Head of caudate nucleus (tissue), 42 donors: ENCODE data around the gene LILRA2.
"Not testable (repeated sequence)": the region's sequence is repeated elsewhere in the genome, so short reads cannot be mapped to it uniquely, and the experiment has no call there.

ENCODE experiments used
- DNase-seq, 42 donors: peaks; one replicate each; pipeline versions ENCODE4 v3.0.0 to v3.0.0-alpha.2; 2020 to 2021; ENCODE audit warnings: mixed read lengths in 7 of 42
- intact Hi-C: fragments of 100-400 bp; cut with DNase I; formaldehyde crosslinking; loops from one replicate; pipeline ENCODE4 v1.15.0; 2022

LILRA2 gene

DNA sequence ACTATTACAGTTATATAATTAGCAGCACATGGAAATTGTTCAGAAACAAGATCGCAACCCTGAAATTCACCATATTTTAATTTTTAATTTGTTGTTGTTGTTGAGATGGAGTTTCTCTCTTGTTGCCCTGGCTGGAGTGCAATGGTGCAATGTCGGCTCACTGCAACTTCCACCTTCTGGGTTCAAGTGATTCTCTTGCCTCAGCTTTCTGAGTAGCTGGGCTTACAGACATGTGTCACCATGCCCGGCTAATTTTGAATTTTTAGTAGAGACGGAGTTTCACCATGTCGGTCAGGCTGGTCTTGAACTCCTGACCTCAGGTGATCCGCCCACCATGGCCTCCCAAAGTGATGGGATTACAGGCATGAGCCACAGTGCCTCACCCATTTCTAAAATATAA, 10.4 kb upstream of the LILRA2 start:
- DNase-seq, intact Hi-C loops: not testable (repeated sequence)

DNA sequence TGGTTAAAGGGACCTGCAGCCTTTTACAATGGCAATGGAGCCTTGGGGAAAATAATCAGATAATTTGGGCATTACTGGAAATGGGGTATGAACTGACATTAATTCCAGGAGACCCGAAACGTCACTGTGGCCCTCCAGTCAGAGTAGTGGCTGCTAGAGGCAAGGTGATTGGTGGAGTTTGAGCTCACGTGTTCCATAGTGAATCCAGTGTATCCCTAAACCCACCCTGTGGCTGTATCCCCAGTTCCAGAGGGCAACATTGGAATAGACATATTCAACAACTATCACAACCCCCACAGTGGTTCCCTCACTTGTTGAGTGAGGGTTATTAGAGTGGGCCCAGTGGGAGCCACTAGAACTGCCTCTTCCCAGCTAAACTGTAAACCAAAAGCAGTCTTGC, 3.3 kb upstream of the LILRA2 start:
- DNase-seq: no peak
- intact Hi-C loops: no loop called here

DNA sequence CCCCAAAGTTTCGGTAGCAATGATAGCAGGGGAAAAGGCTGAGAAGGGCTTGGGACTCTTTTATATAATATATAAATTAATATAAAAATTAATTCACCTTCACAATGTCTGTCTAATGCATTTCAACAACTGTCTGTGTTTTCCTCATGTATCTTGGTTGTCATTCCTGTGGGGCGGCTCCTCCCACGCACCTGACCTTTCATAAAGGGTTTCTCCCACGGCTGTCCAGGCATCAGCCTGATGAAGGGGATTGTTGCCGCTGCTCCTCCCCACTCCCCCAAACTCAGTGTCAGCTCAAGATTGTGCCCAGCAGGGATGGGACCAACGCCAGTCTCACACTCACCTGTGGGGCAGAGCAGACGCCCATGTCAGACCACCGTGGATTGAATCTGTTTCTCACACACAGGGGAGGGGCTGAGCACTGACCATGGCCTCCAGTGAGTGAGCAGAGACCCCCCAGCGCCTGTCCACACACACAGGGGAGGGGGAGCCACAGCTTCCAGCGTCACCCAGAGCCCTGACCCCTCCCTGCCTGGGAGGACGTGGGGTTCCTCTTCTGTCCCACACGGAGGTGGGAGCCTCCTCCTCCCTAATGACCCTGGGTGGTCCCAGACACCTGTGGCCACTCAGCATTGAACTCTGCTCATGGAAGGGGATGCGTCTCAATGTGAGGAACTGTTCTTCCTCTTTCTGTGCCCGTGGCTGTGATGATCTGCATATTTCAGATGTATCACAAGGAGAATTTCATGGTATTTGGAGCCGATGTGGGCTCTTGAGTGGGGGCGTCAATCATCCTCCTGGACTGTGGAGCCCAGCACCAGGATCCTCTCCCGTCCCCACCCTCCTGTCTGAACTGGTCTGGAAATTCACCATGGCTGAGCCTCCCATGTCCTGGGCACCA, 1.6 kb upstream of the LILRA2 start:
- intact Hi-C loops, DNase-seq: not testable (repeated sequence)

DNA sequence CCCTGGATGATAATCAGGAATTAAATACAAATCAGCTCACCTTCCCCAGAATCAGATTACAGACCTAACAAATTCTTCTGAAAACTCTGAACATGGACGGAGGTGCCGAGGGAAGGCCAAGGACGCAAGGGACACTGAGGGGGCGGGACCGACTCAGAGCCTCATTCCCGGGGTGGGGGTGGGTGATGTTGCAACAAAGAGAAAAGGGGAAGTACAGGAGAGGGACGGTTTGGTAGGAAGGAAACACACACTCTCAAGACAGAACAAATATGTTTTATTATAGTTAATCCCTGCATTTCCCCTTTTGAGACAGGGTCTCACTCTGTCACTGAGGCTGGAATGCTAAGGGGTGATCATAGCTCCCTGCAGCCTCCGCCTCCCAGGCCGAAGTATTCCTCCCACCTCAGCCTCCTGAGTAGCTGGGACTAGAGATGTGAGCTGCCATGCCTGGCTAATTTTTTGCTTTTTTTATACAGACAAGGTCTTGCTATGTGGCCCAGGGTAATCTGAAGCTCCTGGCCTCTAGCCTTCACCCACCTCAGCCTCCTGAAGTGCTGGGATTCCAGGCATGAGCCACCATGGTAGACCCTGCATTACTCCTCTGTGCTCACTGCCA, 786 bp upstream of the LILRA2 start:
- intact Hi-C loops: no loop called here
- peak in 4 of 42 donors; percentile 3 to 25 (median 16) for DNase-seq

DNA sequence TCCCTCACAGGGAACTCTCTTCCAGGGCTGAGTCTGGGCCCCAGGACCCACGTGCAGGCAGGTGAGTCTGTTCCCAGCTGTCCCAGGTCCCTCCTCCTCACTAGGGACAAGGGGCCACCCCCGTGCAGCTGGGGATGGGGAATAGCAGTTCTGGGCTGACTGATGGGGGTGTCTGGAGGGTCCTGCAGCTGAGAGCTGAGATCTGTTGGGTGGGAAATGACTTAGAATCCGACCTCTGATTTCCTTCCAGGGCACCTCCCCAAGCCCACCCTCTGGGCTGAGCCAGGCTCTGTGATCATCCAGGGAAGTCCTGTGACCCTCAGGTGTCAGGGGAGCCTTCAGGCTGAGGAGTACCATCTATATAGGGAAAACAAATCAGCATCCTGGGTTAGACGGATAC, 461 bp downstream of the LILRA2 start:
- DNase-seq: no peak
- intact Hi-C loops: no loop called here

DNA sequence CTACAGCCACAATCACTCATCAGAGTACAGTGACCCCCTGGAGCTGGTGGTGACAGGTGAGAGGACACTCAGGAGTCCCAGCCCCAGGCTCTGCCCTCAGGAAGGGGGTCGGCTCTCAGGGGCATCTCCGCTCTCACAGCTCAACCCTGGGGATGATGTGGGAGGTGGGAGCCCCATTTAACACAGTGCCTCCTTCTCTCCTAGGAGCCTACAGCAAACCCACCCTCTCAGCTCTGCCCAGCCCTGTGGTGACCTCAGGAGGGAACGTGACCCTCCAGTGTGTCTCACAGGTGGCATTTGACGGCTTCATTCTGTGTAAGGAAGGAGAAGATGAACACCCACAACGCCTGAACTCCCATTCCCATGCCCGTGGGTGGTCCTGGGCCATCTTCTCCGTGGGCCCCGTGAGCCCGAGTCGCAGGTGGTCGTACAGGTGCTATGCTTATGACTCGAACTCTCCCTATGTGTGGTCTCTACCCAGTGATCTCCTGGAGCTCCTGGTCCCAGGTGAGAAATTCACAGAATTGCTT, 1.0 kb downstream of the LILRA2 start:
- intact Hi-C loops: no loop called here
- DNase-seq: no peak

DNA sequence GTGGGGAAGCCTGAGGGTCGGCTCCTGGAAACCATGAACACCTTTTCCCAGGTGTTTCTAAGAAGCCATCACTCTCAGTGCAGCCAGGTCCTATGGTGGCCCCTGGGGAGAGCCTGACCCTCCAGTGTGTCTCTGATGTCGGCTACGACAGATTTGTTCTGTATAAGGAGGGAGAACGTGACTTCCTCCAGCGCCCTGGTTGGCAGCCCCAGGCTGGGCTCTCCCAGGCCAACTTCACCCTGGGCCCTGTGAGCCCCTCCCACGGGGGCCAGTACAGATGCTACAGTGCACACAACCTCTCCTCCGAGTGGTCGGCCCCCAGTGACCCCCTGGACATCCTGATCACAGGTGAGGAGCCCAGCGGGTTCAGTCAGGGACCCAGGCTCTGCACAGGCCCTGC, 1.6 kb downstream of the LILRA2 start:
- intact Hi-C loops, DNase-seq: not testable (repeated sequence)

DNA sequence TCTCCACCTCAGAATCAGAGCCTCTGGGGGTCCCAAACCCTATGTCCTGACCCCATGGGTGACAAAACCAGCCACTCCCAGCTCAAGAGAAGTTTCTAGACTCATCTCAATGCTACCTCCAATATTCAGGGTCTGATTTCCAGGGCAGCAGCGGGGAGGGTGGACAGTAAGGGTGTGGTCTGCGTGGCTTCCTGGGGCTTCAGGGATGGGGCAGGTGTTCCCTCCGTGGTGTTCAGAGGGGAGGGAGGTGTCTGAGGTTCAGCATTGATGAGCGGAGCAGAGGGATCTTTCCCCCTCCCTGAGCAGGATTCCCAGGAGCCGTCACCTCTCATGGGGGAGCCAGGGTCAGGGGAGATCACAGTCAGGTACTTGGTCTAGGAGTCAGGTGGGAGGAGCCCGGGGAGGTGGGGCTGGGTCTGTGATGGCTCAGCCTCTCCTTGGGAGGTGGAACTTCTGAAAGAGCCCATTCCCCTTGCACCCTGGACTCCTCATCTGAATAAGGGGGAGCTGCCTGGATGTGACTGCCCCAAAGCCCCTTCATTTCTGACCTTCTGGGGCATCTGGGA, 2.9 kb downstream of the LILRA2 start:
- intact Hi-C loops: loop anchor here (2.0 kb wide), 1 partner anchor 280 kb away; no protein-coding TSS in a partner anchor
- no peak for DNase-seq

DNA sequence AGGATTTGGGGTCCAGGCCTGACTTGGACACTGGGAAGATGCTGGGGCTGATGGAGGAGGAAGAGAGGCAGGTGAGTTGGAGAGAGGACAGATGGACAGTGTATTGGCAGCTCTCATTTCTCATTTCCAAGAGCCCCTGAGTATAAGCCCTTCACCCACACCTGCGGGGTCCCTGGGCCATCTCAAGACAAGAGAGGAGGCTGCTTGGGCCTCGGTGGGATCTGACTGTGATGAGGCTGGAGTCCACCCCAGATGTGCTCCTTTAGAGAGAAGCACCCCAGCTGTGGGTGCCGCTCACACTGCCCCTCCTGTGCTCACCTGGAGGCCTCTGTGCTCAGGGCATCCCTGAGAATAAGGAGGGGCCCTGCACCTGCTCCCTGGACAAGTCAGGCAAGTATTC, 3.7 kb downstream of the LILRA2 start:
- intact Hi-C loops: loop anchor here (2.0 kb wide), 1 partner anchor 281 kb away; no protein-coding TSS in a partner anchor
- DNase-seq: no peak

DNA sequence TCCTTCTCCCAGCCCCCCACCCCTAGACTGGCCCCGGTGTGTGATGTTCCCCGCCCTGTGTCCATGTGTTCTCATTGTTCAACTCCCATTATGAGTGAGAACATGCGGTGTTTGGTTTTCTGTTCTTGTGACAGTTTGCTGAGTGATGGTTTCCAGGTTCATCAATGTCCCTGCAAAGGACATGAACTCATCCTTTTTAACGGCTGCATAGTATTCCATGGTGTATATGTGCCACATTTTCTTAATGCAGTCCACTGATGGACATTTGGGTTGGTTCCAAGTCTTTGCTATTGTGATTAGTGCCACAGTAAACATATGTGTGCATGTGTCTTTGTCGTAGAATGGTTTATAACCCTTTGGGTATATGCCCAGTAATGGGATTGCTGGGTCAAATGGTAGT, 4.7 kb downstream of the LILRA2 start:
- intact Hi-C loops, DNase-seq: not testable (repeated sequence)

DNA sequence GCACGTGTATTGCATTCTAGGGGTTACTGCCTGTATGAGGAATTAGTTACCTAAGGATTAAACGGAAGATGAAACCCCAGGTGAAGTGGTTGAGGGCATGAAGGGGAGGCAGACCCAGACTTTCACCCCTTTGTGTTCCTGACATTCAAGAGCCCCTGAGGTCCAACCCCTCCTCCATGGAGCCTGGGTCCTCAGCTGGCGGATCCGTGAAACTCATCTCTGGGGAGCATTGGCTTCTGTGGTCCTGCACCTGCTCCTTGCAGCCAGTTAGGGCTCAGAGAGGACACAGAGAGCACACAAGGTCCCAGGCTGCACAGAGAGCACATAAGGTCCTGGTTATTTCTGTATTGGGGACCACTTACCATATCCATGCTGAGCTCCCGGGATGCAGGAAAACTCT, 12.8 kb downstream of the LILRA2 start:
- intact Hi-C loops: no loop called here
- DNase-seq: no peak

DNA sequence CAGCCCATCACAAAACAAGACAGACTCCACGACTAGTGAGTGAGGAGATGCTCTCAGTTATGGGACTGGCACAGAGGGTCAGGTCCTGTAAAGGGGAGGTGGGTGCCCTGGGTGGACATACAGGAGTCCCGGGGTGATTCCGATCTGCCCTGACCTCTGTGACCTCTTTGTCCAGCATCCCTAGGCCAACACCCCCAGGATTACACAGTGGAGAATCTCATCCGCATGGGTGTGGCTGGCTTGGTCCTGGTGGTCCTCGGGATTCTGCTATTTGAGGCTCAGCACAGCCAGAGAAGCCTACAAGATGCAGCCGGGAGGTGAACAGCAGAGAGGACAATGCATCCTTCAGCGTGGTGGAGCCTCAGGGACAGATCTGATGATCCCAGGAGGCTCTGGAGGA, 13.4 kb downstream of the LILRA2 start:
- no peak for DNase-seq
- intact Hi-C loops: no loop called here

DNA sequence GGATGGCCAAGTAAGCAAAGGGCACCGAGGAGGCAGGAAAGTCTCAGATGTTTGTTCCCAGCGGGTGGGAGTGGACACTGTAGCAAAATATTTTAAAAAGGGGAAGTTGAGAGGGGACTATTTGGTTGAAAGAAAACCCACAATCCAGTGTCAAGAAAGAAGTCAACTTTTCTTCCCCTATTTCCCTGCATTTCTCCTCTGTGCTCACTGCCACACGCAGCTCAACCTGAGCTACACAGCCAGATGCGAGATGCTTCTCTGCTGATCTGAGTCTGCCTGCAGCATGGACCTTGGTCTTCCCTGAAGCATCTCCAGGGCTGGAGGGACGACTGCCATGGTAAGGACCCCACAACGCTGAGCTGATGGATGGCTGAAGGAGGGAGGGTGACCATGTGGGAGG, 19.9 kb downstream of the LILRA2 start, which contains the start of gene LILRA1:
Gene LILRA1 (plus strand): TSS at position 188 of the 400 bp plus-strand sequence. CDS start 613 bp downstream, outside the sequence.
- DNase-seq, intact Hi-C loops: not testable (repeated sequence)

DNA sequence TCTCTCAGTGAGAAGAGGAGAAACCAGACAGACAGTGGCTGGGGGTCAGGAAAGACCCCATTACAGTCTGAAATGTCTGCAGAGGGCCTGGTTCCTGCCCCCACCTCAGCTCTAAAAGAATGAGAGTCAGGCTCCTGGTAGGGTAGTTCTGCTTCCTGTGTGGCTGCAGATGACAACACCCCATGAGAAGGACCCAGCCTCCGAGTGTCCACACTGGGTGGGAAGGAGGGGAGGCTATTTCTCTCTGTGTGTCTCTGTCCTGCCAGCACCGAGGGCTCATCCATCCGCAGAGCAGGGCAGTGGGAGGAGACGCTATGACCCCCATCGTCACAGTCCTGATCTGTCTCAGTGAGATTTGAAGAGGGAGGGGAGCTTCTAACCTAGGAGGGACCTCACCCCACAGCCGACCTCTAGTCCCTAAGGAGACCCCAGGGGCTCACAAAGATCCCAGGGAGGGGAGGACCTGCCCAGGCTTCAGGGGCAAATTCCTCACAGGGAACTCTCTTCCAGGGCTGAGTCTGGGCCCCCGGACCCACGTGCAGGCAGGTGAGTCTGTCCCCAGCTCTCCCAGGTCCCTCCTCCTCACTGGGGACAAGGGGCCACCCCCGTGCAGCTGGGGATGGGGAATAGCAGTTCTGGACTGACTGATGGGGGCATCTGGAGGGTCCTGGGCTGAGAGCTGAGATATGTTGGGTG, 20.5 kb downstream of the LILRA2 start:
- intact Hi-C loops: not testable (repeated sequence)
- DNase-seq: peak in 2 of 42 donors; percentile 17 to 19

DNA sequence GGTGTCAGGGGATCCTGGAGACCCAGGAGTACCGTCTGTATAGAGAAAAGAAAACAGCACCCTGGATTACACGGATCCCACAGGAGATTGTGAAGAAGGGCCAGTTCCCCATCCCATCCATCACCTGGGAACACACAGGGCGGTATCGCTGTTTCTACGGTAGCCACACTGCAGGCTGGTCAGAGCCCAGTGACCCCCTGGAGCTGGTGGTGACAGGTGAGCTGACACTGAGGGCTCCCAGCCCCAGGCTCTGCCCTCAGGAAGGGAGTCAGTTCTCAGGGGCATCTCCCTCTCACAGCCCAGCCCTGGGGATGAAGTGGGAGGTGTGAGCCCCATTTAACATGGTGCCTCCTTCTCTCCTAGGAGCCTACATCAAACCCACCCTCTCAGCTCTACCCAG, 21.1 kb downstream of the LILRA2 start:
- intact Hi-C loops: no loop called here
- no peak for DNase-seq

DNA sequence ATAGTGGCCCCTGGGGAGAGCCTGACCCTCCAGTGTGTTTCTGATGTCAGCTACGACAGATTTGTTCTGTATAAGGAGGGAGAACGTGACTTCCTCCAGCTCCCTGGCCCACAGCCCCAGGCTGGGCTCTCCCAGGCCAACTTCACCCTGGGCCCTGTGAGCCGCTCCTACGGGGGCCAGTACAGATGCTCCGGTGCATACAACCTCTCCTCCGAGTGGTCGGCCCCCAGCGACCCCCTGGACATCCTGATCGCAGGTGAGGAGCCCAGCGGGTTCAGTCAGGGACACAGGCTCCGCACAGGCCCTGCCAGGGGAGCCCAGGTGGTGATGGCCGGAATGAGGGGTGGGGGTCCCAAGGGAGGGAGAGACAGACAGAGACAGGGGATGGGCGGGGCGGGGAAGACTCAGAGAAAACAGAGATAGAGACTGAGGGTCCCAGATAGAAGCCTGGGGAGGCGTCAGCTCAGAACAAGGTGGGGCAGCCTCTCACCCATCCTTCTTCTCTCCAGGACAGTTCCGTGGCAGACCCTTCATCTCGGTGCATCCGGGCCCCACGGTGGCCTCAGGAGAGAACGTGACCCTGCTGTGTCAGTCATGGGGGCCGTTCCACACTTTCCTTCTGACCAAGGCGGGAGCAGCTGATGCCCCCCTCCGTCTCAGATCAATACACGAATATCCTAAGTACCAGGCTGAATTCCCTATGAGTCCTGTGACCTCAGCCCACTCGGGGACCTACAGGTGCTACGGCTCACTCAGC, 22.3 kb downstream of the LILRA2 start:
- DNase-seq, intact Hi-C loops: not testable (repeated sequence)

DNA sequence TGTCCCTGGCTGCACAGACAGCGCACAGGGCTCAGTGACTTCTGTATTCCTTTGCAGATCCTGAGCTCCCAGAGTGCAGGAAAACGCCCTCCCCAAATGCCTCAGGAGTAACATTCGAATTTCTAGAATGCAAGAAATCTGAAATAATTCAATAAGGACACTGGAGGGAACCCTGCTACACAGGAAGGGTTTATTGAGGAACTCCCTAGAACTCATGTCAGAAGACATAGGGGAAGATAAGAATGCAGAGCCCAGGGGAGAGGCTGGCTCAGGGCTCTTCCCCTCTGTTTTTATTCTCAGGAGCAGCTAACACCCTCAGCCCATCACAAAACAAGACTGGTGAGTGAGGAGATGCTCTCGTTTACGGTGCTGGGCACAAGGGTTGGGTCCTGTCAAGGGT, 26.6 kb downstream of the LILRA2 start:
- no peak for DNase-seq
- intact Hi-C loops: no loop called here

DNA sequence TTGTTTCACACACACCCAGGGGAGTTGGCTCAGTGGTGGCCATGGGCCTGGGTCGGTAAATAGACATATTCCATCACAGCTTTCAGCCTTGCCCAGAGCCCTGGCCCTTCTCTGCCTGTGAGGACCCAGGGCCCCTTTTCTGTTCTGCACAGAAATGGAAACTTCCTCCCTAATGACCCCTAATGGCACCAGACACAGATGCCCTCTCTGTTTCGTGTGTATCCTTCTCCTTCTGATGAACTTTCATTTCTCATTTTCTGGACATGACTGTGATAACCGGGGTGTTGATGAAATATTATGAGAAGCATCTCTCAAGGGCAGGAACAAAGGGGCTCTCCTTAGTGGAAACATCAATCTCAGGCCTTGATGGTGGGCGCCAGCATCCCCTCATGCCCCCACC, 32.6 kb downstream of the LILRA2 start:
- intact Hi-C loops: no loop called here

More for the DNA sequence above, 32.6 kb downstream of the LILRA2 start:
- no peak for DNase-seq
